Activated B cell treated with CpG ODN at 0.5 μM for 24 hours (primary cell): ENCODE data around the gene RPL23. TPM values are rescaled to one million over a fixed set of nuclear protein-coding genes. Genes with fewer than 3 reads are reported as not detected.
A peak's percentile ranks its signal among the peaks of the same experiment; 100 is the strongest.

Source experiments
- ATAC-seq: fragments of 200-7000 bp; cut with Tn5 transposase; one replicate; pipeline ENCODE4 v1.10.0; 2021; ENCODE audit warnings: low read depth, mild to moderate bottlenecking, moderate library complexity
- CTCF ChIA-PET: fragments of 350-600 bp; sonication (Branson Sonifier 250); formaldehyde crosslinking; loops from one replicate; lab custom pipeline; 2021; ENCODE audit warnings: antibody characterized with exemption; lab: Charles Lee
- POLR2A ChIA-PET: fragments of 350-600 bp; sonication (Branson Sonifier 250); formaldehyde crosslinking; loops from one replicate; lab custom pipeline; 2021; ENCODE audit warnings: antibody characterized with exemption; lab: Charles Lee
- DNase-seq: peaks from one replicate; pipeline ENCODE4 v3.0.0; 2022
- H3K27ac Mint-ChIP-seq: one replicate; pipeline ENCODE4 v1.8.0; 2020; ENCODE audit warnings: mixed read lengths
- H3K27me3 Mint-ChIP-seq: one replicate; pipeline ENCODE4 v1.8.0; 2021; ENCODE audit warnings: mixed read lengths
- H3K36me3 Mint-ChIP-seq: one replicate; pipeline ENCODE4 v1.8.0; 2021; ENCODE audit warnings: low read depth, mixed read lengths
- H3K4me1 Mint-ChIP-seq: one replicate; pipeline ENCODE4 v1.8.0; 2021; ENCODE audit warnings: mixed read lengths
- H3K4me3 Mint-ChIP-seq: one replicate; pipeline ENCODE4 v1.8.0; 2020; ENCODE audit warnings: mild to moderate bottlenecking, mixed read lengths
- H3K9me3 Mint-ChIP-seq: one replicate; pipeline ENCODE4 v1.8.0; 2020; ENCODE audit warnings: mixed read lengths
- CTCF ChIP-seq: fragments of 200-600 bp; IDR thresholded peaks from one replicate; pipeline ENCODE4 v1.8.0; 2022; ENCODE audit warnings: antibody characterized with exemption, mild to moderate bottlenecking
- intact Hi-C: fragments of 100-400 bp; cut with micrococcal nuclease; formaldehyde crosslinking; loops from one replicate; pipeline ENCODE4 v1.15.1; 2024
- total RNA-seq: library from RNA; stranded (reverse); gene quantifications from 2 replicates; pipeline ENCODE4 v1.2.3, GENCODE V29; 2022

RPL23 gene
- total RNA-seq, 1 donor from 2014 or later = 2,652 TPM

- ATAC-seq (peak; percentile 80), DNase-seq (peak; percentile 99)
- Mint-ChIP-seq H3K27ac (peak within 1 kb of the TSS; percentile 99), H3K4me1 (peaks cover 29% of the 10 kb centered on the region), H3K27me3 (peaks cover 3% of the 10 kb centered on the region), H3K9me3 (no peaks in the 10 kb centered on the region), H3K36me3 (peaks cover 33% of the 10 kb centered on the region), H3K4me3 (peak within 1 kb of the TSS; percentile 98)
- ChIA-PET CTCF (interaction anchor here (0.5 to 1.0 kb wide), 2 partner anchors 29 to 328 kb away, joined by 4 read pairs; partner anchors contain the start of gene RPL23), POLR2A (interaction anchor here (0.5 to 4.1 kb wide), 20 partner anchors 16 to 1711 kb away, joined by 3 to 61 read pairs (median 4); partner anchors contain the start of genes LASP1, RPL19 and RPL23)
- TF ChIP-seq CTCF = no peak
- intact Hi-C loops = loop anchor here (1.0 to 2.0 kb wide), 6 partner anchors 26 to 142 kb away; partner anchors contain the start of genes FBXO47, PIP4K2B, PSMB3 and RPL23
Measured at GRCh38 chr17:38824899-38825761, 28.4 kb downstream of the RPL23 start, which contains the start of gene CWC25. TSS of gene CWC25 (minus strand) at chr17:38825321. CDS start at chr17:38825183, 138 bp downstream.

- intact Hi-C loops = no loop called here
- no peaks in the 10 kb centered on the region for H3K4me1 Mint-ChIP-seq
- POLR2A ChIA-PET = no interaction called here
- CTCF ChIA-PET = no interaction called here
- H3K9me3 Mint-ChIP-seq = no peaks in the 10 kb centered on the region
- H3K36me3 Mint-ChIP-seq = peaks cover 63% of the 10 kb centered on the region
- no peak for TF ChIP-seq CTCF
- H3K27me3 Mint-ChIP-seq = no peaks in the 10 kb centered on the region
- ATAC-seq (no peak), DNase-seq (no peak)
- H3K27ac Mint-ChIP-seq = no peak overlapping the region
- no peak overlapping the region for H3K4me3 Mint-ChIP-seq
Measured at GRCh38 chr17:38815576-38816193, 37.8 kb downstream of the RPL23 start.

- intact Hi-C loops = no loop called here
- Mint-ChIP-seq H3K9me3 (no peaks in the 10 kb centered on the region), H3K36me3 (peaks cover 67% of the 10 kb centered on the region), H3K27ac (no peak overlapping the region), H3K27me3 (no peaks in the 10 kb centered on the region), H3K4me3 (no peak overlapping the region), H3K4me1 (peaks cover 3% of the 10 kb centered on the region)
- no peak for DNase-seq
- ATAC-seq = no peak
- no peak for TF ChIP-seq CTCF
- ChIA-PET CTCF (no interaction called here), POLR2A (no interaction called here)
Measured at GRCh38 chr17:38809828-38810227, 43.7 kb downstream of the RPL23 start.

- no peak for ATAC-seq
- Mint-ChIP-seq H3K27ac (peak overlapping the region; percentile 87), H3K4me3 (peak overlapping the region; percentile 88), H3K27me3 (no peaks in the 10 kb centered on the region), H3K9me3 (no peaks in the 10 kb centered on the region), H3K36me3 (peaks cover 41% of the 10 kb centered on the region), H3K4me1 (peaks cover 32% of the 10 kb centered on the region)
- DNase-seq = no peak
- CTCF ChIA-PET = no interaction called here
- intact Hi-C loops = loop anchor here (1.0 kb wide), 3 partner anchors 53 to 98 kb away; partner anchors contain the start of gene RPL23
- POLR2A ChIA-PET = interaction anchor here (0.9 to 2.7 kb wide), 4 partner anchors 8 to 69 kb away, joined by 3 to 16 read pairs (median 10); partner anchors contain the start of genes CWC25, LASP1 and RPL23
- TF ChIP-seq CTCF = no peak
Measured at GRCh38 chr17:38800237-38800760, 53.2 kb downstream of the RPL23 start.
